ENCODE data around the gene SEH1L.

SEH1L gene

DNA sequence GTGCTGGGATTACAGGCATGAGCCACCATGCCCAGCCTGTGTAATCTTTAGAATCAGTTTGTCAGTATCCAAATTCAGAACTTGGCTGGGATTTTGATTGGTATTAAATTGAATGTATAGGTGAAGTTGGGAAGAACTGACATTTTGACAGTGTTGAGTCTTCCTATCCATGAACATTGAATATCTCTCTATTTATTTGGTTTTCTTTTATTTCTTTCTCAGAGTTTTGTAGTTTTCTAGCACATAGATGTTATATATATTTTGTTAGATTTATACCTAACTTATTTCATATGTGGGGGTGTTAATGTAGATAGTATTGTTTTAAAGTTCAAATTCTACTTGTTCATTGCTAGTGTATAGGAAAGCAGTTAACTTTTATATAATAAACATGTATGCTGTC lies 74.8 kb downstream of the SEH1L start:
- Histone ChIP-seq H3K4me1 (ENCODE audit: insufficient read depth, low read length, poor library complexity, severe bottlenecking) (no peaks in the 10 kb centered on the region), H3K36me3 (ENCODE audit: insufficient read depth, low read length) (peaks cover 93% of the 10 kb centered on the region), H2AFZ (ENCODE audit: low read length) (no peak overlapping the region), H3K27me3 (ENCODE audit: insufficient read depth, low read length, poor library complexity, severe bottlenecking) (no peaks in the 10 kb centered on the region), H3K9me2 (replicated peaks; ENCODE audit: low read depth, low read length) (no peaks in the 10 kb centered on the region), H4K20me1 (ENCODE audit: insufficient read depth, low read length, poor library complexity, severe bottlenecking) (peaks cover 4% of the 10 kb centered on the region), H3K4me3 (ENCODE audit: low read length, poor library complexity, severe bottlenecking) (no peak overlapping the region), H3K9ac (ENCODE audit: low read depth, low read length, poor library complexity, severe bottlenecking) (no peak overlapping the region), H3K4me2 (ENCODE audit: low read depth, low read length, poor library complexity, severe bottlenecking) (no peak overlapping the region), H3K79me2 (ENCODE audit: insufficient read depth, low read length) (peaks cover 46% of the 10 kb centered on the region), H3F3A (ENCODE audit: low read depth) (no peaks in the 10 kb centered on the region), H3K9me3 (ENCODE audit: insufficient read depth, low read depth, low read length) (peaks cover 9% of the 10 kb centered on the region; the same call in 1 of the 2 replicates)
- TF ChIP-seq EZH2phosphoT487 (IDR thresholded peaks at IDR 0.05; ENCODE audit: borderline replicate concordance), result no peak

DNA sequence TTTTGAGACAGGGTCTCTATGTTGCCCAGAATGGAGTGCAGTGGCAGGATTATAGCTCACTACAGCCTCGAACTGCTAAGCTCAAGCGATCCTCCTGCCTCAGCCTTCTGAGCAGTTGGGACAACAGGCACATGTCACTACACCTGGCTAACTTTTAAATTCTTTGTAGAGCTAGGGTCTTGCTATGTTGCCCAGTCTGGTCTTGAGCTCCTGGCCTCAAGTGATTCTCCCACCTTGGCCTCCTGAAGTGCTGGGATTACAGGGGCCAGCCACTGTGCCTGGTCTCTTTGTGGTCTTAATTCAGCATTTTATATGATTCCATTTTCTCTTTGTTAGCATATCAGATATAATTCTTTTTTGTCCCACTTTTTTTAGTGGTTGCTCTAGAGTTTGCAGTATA lies 77.4 kb downstream of the SEH1L start:
- Histone ChIP-seq H3K27me3 (ENCODE audit: insufficient read depth, low read length, poor library complexity, severe bottlenecking) (no peaks in the 10 kb centered on the region), H3K4me2 (ENCODE audit: low read depth, low read length, poor library complexity, severe bottlenecking) (no peak overlapping the region), H3K4me1 (ENCODE audit: insufficient read depth, low read length, poor library complexity, severe bottlenecking) (no peaks in the 10 kb centered on the region), H3K36me3 (ENCODE audit: insufficient read depth, low read length) (peaks cover 91% of the 10 kb centered on the region), H2AFZ (ENCODE audit: low read length) (no peak overlapping the region), H3K4me3 (ENCODE audit: low read length, poor library complexity, severe bottlenecking) (no peak overlapping the region), H3K9me3 (ENCODE audit: insufficient read depth, low read depth, low read length) (peaks cover 9% of the 10 kb centered on the region; the same call in 1 of the 2 replicates), H3F3A (ENCODE audit: low read depth) (no peaks in the 10 kb centered on the region), H3K79me2 (ENCODE audit: insufficient read depth, low read length) (peaks cover 48% of the 10 kb centered on the region), H3K9ac (ENCODE audit: low read depth, low read length, poor library complexity, severe bottlenecking) (no peak overlapping the region), H3K9me2 (replicated peaks; ENCODE audit: low read depth, low read length) (no peaks in the 10 kb centered on the region), H4K20me1 (ENCODE audit: insufficient read depth, low read length, poor library complexity, severe bottlenecking) (peaks cover 4% of the 10 kb centered on the region)
- TF ChIP-seq EZH2phosphoT487 (IDR thresholded peaks at IDR 0.05; ENCODE audit: borderline replicate concordance), result no peak
- TF ChIP-seq, protein P1, sequence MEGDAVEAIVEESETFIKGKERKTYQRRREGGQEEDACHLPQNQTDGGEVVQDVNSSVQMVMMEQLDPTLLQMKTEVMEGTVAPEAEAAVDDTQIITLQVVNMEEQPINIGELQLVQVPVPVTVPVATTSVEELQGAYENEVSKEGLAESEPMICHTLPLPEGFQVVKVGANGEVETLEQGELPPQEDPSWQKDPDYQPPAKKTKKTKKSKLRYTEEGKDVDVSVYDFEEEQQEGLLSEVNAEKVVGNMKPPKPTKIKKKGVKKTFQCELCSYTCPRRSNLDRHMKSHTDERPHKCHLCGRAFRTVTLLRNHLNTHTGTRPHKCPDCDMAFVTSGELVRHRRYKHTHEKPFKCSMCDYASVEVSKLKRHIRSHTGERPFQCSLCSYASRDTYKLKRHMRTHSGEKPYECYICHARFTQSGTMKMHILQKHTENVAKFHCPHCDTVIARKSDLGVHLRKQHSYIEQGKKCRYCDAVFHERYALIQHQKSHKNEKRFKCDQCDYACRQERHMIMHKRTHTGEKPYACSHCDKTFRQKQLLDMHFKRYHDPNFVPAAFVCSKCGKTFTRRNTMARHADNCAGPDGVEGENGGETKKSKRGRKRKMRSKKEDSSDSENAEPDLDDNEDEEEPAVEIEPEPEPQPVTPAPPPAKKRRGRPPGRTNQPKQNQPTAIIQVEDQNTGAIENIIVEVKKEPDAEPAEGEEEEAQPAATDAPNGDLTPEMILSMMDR (conservative IDR thresholded peaks at IDR 0.05; ENCODE audit: low read length), result no peak

DNA sequence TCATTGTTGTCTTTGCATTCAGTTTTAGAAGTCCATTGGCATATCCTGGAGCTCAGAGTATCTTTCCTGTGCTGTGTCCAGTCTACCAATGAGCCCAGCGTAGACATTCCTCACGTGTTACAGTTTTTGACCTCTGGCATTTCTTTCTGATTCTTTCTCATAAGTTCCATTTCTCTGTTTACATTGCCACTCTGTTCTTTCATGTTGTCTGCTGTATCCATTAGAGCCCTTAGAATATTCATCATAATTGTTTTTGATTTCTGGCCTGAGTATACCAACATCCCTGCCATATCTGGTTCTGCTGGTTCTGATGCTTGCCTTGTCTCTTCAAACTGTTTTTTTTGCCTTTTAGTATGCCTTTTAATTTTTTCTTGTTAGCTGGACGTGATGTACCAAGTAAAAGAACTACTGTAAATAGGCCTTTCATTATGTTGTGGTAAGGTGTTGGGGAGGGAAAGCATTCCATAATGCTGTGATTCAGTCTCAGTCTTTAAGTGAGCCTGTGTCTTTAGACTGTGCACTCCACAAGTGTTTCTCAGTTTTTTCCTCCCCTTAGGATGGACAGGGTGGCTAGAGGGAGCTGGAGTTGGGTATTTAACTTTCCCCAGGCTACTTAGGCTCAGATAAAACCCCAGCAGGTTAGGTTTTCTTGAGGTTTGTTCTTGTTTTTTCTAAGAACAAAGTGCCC lies 78.9 kb downstream of the SEH1L start:
- Histone ChIP-seq H3K4me2 (ENCODE audit: low read depth, low read length, poor library complexity, severe bottlenecking) (no peak overlapping the region), H3F3A (ENCODE audit: low read depth) (no peaks in the 10 kb centered on the region), H3K9ac (ENCODE audit: low read depth, low read length, poor library complexity, severe bottlenecking) (no peak overlapping the region)

More for the DNA sequence above, 78.9 kb downstream of the SEH1L start:
- H4K20me1 ChIP-seq (ENCODE audit: insufficient read depth, low read length, poor library complexity, severe bottlenecking), result peaks cover 4% of the 10 kb centered on the region
- no peak overlapping the region for H2AFZ ChIP-seq (ENCODE audit: low read length)
- no peak overlapping the region for H3K4me3 ChIP-seq (ENCODE audit: low read length, poor library complexity, severe bottlenecking)
- H3K36me3 ChIP-seq (ENCODE audit: insufficient read depth, low read length), result peaks cover 89% of the 10 kb centered on the region
- TF ChIP-seq, protein P1 (conservative IDR thresholded peaks at IDR 0.05; ENCODE audit: low read length), result no peak
- no peak for TF ChIP-seq EZH2phosphoT487 (IDR thresholded peaks at IDR 0.05; ENCODE audit: borderline replicate concordance)
- peaks cover 9% of the 10 kb centered on the region; the same call in 1 of the 2 replicates for H3K9me3 ChIP-seq (ENCODE audit: insufficient read depth, low read depth, low read length)
- H3K79me2 ChIP-seq (ENCODE audit: insufficient read depth, low read length), result peaks cover 45% of the 10 kb centered on the region
- H3K4me1 ChIP-seq (ENCODE audit: insufficient read depth, low read length, poor library complexity, severe bottlenecking), result no peaks in the 10 kb centered on the region
- H3K9me2 ChIP-seq (replicated peaks; ENCODE audit: low read depth, low read length), result no peaks in the 10 kb centered on the region
- no peaks in the 10 kb centered on the region for H3K27me3 ChIP-seq (ENCODE audit: insufficient read depth, low read length, poor library complexity, severe bottlenecking)
